ENCODE measurements around the gene CPA3.

The CPA3 gene

GRCh38 chr3:148879256-148879655 lies 14.2 kb downstream of the CPA3 start:
- TF ChIP-seq POU2F2 (IDR thresholded peaks at IDR 0.05; ENCODE audit: low read depth, low read length) (no peak), POLR2AphosphoS5 (IDR thresholded peaks at IDR 0.05; ENCODE audit: low read depth, low read length) (no peak), SPI1 (IDR thresholded peaks at IDR 0.05; ENCODE audit: low read depth, low read length) (no peak)
- FAIRE-seq, result no peak
- DNase-seq (ENCODE audit: insufficient read length, low spot score), result no peak

- TF ChIP-seq POLR2AphosphoS5 (IDR thresholded peaks at IDR 0.05; ENCODE audit: low read depth, low read length) (no peak), POLR2A (IDR thresholded peaks at IDR 0.05; ENCODE audit: low read depth, low read length) (no peak), PAX5 (IDR thresholded peaks at IDR 0.05; ENCODE audit: insufficient read depth, low read length, severe bottlenecking) (no peak)
- DNase-seq (ENCODE audit: insufficient read length, low spot score) (no peak), FAIRE-seq (no peak)
These were observed 15.6 kb downstream of the CPA3 start for GRCh38 chr3:148880681-148881080.

- DNase-seq (ENCODE audit: insufficient read length, low spot score) (no peak), FAIRE-seq (no peak)
- TF ChIP-seq SPI1 (IDR thresholded peaks at IDR 0.05; ENCODE audit: low read depth, low read length) (no peak), PAX5 (IDR thresholded peaks at IDR 0.05; ENCODE audit: insufficient read depth, low read length, severe bottlenecking) (no peak), POU2F2 (IDR thresholded peaks at IDR 0.05; ENCODE audit: low read depth, low read length) (no peak), POLR2AphosphoS5 (IDR thresholded peaks at IDR 0.05; ENCODE audit: low read depth, low read length) (no peak), TAF1 (IDR thresholded peaks at IDR 0.05; ENCODE audit: low read depth, low read length) (no peak), POLR2A (IDR thresholded peaks at IDR 0.05; ENCODE audit: low read depth, low read length) (no peak)
These were observed 16.2 kb downstream of the CPA3 start for GRCh38 chr3:148881286-148881685.

- FAIRE-seq, result no peak
These were observed 17.2 kb downstream of the CPA3 start for GRCh38 chr3:148882288-148882687.

DNA sequence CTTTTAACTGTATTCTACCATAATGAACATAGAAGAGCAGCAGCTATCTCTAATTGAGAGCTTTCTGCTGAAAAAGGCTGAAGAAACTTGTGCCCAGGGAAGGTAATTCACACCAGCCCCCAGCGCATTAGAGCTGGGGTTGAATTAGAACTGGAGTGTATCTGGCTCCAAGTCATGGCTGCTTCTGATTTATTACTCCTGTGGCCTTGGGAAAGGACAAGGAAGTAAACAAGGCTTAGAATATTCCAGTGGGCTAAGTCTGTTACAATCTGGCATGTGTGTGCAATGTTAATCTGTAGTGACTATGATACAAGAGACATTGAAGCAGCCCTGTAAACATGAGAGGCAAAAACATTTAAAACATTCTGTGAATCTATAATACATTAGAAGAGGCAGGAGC lies 18.1 kb downstream of the CPA3 start:
- TF ChIP-seq PAX5 (IDR thresholded peaks at IDR 0.05; ENCODE audit: insufficient read depth, low read length, severe bottlenecking) (no peak), POU2F2 (IDR thresholded peaks at IDR 0.05; ENCODE audit: low read depth, low read length) (no peak), SPI1 (IDR thresholded peaks at IDR 0.05; ENCODE audit: low read depth, low read length) (no peak), POLR2A (IDR thresholded peaks at IDR 0.05; ENCODE audit: low read depth, low read length) (no peak), TAF1 (IDR thresholded peaks at IDR 0.05; ENCODE audit: low read depth, low read length) (no peak), POLR2AphosphoS5 (IDR thresholded peaks at IDR 0.05; ENCODE audit: low read depth, low read length) (no peak)
- FAIRE-seq (no peak), DNase-seq (ENCODE audit: insufficient read length, low spot score) (no peak)

More at GRCh38 chr3:148882288-148882687, 17.2 kb downstream of the CPA3 start:
- TF ChIP-seq POLR2A (IDR thresholded peaks at IDR 0.05; ENCODE audit: low read depth, low read length), result no peak
- no peak for TF ChIP-seq TAF1 (IDR thresholded peaks at IDR 0.05; ENCODE audit: low read depth, low read length)
- TF ChIP-seq SPI1 (IDR thresholded peaks at IDR 0.05; ENCODE audit: low read depth, low read length), result no peak
- no peak for TF ChIP-seq POLR2AphosphoS5 (IDR thresholded peaks at IDR 0.05; ENCODE audit: low read depth, low read length)
- no peak for DNase-seq (ENCODE audit: insufficient read length, low spot score)

- no peak for FAIRE-seq
These were observed 19.2 kb downstream of the CPA3 start for GRCh38 chr3:148884261-148884660.

GRCh38 chr3:148889828-148890227 lies 24.7 kb downstream of the CPA3 start:
- no peak for FAIRE-seq
- no peak for TF ChIP-seq POLR2AphosphoS5 (IDR thresholded peaks at IDR 0.05; ENCODE audit: low read depth, low read length)
- no peak for TF ChIP-seq POLR2A (IDR thresholded peaks at IDR 0.05; ENCODE audit: low read depth, low read length)
- no peak for TF ChIP-seq SPI1 (IDR thresholded peaks at IDR 0.05; ENCODE audit: low read depth, low read length)
- no peak for TF ChIP-seq TAF1 (IDR thresholded peaks at IDR 0.05; ENCODE audit: low read depth, low read length)
- TF ChIP-seq POU2F2 (IDR thresholded peaks at IDR 0.05; ENCODE audit: low read depth, low read length), result no peak
- no peak for TF ChIP-seq PAX5 (IDR thresholded peaks at IDR 0.05; ENCODE audit: insufficient read depth, low read length, severe bottlenecking)
- no peak for DNase-seq (ENCODE audit: insufficient read length, low spot score)

More at GRCh38 chr3:148884261-148884660, 19.2 kb downstream of the CPA3 start:
- TF ChIP-seq PAX5 (IDR thresholded peaks at IDR 0.05; ENCODE audit: insufficient read depth, low read length, severe bottlenecking), result no peak
- no peak for TF ChIP-seq POU2F2 (IDR thresholded peaks at IDR 0.05; ENCODE audit: low read depth, low read length)
- TF ChIP-seq POLR2A (IDR thresholded peaks at IDR 0.05; ENCODE audit: low read depth, low read length), result no peak
- no peak for TF ChIP-seq SPI1 (IDR thresholded peaks at IDR 0.05; ENCODE audit: low read depth, low read length)
- TF ChIP-seq POLR2AphosphoS5 (IDR thresholded peaks at IDR 0.05; ENCODE audit: low read depth, low read length), result no peak
- TF ChIP-seq TAF1 (IDR thresholded peaks at IDR 0.05; ENCODE audit: low read depth, low read length), result no peak
- no peak for DNase-seq (ENCODE audit: insufficient read length, low spot score)

DNA sequence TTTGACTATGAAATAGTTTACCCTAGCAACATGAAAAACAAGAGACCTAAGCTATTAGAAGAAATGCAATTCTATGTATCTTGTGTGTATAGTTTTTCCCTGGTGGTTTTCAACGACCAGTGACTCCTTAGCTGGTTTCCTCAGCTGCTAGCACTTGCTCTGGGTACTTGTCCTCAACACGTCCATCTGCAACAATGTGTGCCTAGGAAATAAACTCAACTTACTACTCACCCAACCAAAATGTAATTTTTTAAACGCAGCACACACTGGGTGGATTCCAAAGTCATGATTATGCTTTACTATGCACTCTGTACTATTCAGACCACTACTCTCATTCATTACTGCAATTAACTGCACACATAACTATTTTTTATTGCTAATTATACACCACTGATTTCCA lies 31.0 kb downstream of the CPA3 start:
- DNase-seq (ENCODE audit: insufficient read length, low spot score) (no peak), FAIRE-seq (no peak)
- no peak for TF ChIP-seq PAX5 (IDR thresholded peaks at IDR 0.05; ENCODE audit: insufficient read depth, low read length, severe bottlenecking)
- TF ChIP-seq TAF1 (IDR thresholded peaks at IDR 0.05; ENCODE audit: low read depth, low read length), result no peak
- TF ChIP-seq POLR2AphosphoS5 (IDR thresholded peaks at IDR 0.05; ENCODE audit: low read depth, low read length), result no peak
- TF ChIP-seq SPI1 (IDR thresholded peaks at IDR 0.05; ENCODE audit: low read depth, low read length), result no peak
- TF ChIP-seq POU2F2 (IDR thresholded peaks at IDR 0.05; ENCODE audit: low read depth, low read length), result no peak
- no peak for TF ChIP-seq POLR2A (IDR thresholded peaks at IDR 0.05; ENCODE audit: low read depth, low read length)

GRCh38 chr3:148901987-148902791 lies 37.1 kb downstream of the CPA3 start:
- DNase-seq (ENCODE audit: insufficient read length, low spot score) (no peak), FAIRE-seq (no peak)
- no peak for TF ChIP-seq PAX5 (IDR thresholded peaks at IDR 0.05; ENCODE audit: insufficient read depth, low read length, severe bottlenecking)
- TF ChIP-seq POU2F2 (IDR thresholded peaks at IDR 0.05; ENCODE audit: low read depth, low read length), result no peak
- no peak for TF ChIP-seq POLR2AphosphoS5 (IDR thresholded peaks at IDR 0.05; ENCODE audit: low read depth, low read length)
- no peak for TF ChIP-seq SPI1 (IDR thresholded peaks at IDR 0.05; ENCODE audit: low read depth, low read length)
- TF ChIP-seq POLR2A (IDR thresholded peaks at IDR 0.05; ENCODE audit: low read depth, low read length), result no peak

- FAIRE-seq, result no peak
These were observed 37.9 kb downstream of the CPA3 start for GRCh38 chr3:148903022-148903442.

More at GRCh38 chr3:148903022-148903442, 37.9 kb downstream of the CPA3 start:
- no peak for TF ChIP-seq POLR2AphosphoS5 (IDR thresholded peaks at IDR 0.05; ENCODE audit: low read depth, low read length)
- no peak for TF ChIP-seq POLR2A (IDR thresholded peaks at IDR 0.05; ENCODE audit: low read depth, low read length)
- no peak for TF ChIP-seq SPI1 (IDR thresholded peaks at IDR 0.05; ENCODE audit: low read depth, low read length)
- TF ChIP-seq POU2F2 (IDR thresholded peaks at IDR 0.05; ENCODE audit: low read depth, low read length), result no peak
- TF ChIP-seq PAX5 (IDR thresholded peaks at IDR 0.05; ENCODE audit: insufficient read depth, low read length, severe bottlenecking), result no peak
- TF ChIP-seq TAF1 (IDR thresholded peaks at IDR 0.05; ENCODE audit: low read depth, low read length), result no peak
- DNase-seq (ENCODE audit: insufficient read length, low spot score), result no peak
